BJ (cell line): ENCODE results near the gene PPP1R9A. TPM values are rescaled to one million over a fixed set of nuclear protein-coding genes. Genes with fewer than 3 reads are reported as not detected.

Experiments used
- CTCF ChIA-PET: fragments of 350-600 bp; formaldehyde crosslinking; extraction: SDS; loops from one replicate; lab custom pipeline; 2021; ENCODE audit warnings: antibody characterized with exemption, inconsistent platforms; lab: Yijun Ruan, JAX
- POLR2A ChIA-PET: fragments of 300-600 bp; sonication (Branson Sonifier 250); formaldehyde crosslinking; extraction: SDS; loops from one replicate; lab custom pipeline; 2021; ENCODE audit warnings: antibody characterized with exemption; lab: Charles Lee
- DNase-seq: peaks from one replicate; pipeline ENCODE4 v3.0.0-alpha.2; 2011; ENCODE audit warnings: low read depth
- H3K27me3 ChIP-seq: 2 replicates; pipeline ENCODE4 v1.6.0; 2011; ENCODE audit warnings: low read length; ENCODE audit not compliant: control insufficient read depth, insufficient read depth
- H3K36me3 ChIP-seq: 2 replicates; pipeline ENCODE4 v1.5.1; 2011; ENCODE audit warnings: low read length; ENCODE audit not compliant: control insufficient read depth, insufficient read depth
- H3K4me3 ChIP-seq: 2 replicates; pipeline ENCODE4 v1.5.1; 2011; ENCODE audit warnings: low read depth, mild to moderate bottlenecking, control low read depth, low read length
- polyA plus RNA-seq: library from polyadenylated mRNA; depleted of rRNA; stranded (reverse); fragments of >200 nt; gene quantifications from 2 replicates; pipeline ENCODE4 v1.2.3, GENCODE V29; 2011
- TF ChIP-seq, protein P1 (sequence below): IDR thresholded peaks from 2 replicates; pipeline ENCODE4 v1.5.1; 2011; ENCODE audit warnings: low read depth, mild to moderate bottlenecking, control low read depth, inconsistent platforms, low read length, moderate library complexity; ENCODE audit not compliant: insufficient read depth

Gene PPP1R9A
- polyA plus RNA-seq, 1 experiment = 0.09 TPM

DNA sequence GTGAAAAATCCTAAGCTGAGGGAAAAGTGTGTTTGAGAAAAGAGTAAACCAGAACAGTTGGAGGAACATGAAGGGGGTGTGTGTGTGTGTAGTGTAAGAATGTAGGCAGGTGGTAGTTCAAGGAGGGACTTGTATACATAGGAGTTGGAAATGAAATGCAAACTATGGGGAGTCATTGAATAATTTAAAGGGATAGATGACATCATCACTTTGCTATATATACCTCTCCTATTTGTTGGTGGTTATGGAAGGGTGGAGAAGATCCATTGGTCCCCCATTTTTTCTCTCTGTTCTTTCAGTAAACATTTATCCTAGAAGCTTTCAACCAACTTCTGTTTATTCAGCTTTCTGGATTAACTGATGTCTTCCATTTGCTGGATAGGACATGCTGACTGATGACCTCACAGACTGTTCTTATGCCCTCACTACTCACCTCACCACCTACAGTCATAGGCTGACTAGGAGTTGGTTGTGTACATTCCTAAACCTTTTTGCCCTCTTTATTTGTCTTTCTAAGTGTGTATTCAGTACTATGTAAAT lies 20.8 kb downstream of the PPP1R9A start:
- POLR2A ChIA-PET = no interaction called here
- H3K36me3 ChIP-seq = no peaks in the 10 kb centered on the region
- no peak for DNase-seq
- TF ChIP-seq, protein P1, sequence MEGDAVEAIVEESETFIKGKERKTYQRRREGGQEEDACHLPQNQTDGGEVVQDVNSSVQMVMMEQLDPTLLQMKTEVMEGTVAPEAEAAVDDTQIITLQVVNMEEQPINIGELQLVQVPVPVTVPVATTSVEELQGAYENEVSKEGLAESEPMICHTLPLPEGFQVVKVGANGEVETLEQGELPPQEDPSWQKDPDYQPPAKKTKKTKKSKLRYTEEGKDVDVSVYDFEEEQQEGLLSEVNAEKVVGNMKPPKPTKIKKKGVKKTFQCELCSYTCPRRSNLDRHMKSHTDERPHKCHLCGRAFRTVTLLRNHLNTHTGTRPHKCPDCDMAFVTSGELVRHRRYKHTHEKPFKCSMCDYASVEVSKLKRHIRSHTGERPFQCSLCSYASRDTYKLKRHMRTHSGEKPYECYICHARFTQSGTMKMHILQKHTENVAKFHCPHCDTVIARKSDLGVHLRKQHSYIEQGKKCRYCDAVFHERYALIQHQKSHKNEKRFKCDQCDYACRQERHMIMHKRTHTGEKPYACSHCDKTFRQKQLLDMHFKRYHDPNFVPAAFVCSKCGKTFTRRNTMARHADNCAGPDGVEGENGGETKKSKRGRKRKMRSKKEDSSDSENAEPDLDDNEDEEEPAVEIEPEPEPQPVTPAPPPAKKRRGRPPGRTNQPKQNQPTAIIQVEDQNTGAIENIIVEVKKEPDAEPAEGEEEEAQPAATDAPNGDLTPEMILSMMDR = no peak
- CTCF ChIA-PET = no interaction called here
- H3K4me3 ChIP-seq = no peak overlapping the region
- no peaks in the 10 kb centered on the region for H3K27me3 ChIP-seq

DNA sequence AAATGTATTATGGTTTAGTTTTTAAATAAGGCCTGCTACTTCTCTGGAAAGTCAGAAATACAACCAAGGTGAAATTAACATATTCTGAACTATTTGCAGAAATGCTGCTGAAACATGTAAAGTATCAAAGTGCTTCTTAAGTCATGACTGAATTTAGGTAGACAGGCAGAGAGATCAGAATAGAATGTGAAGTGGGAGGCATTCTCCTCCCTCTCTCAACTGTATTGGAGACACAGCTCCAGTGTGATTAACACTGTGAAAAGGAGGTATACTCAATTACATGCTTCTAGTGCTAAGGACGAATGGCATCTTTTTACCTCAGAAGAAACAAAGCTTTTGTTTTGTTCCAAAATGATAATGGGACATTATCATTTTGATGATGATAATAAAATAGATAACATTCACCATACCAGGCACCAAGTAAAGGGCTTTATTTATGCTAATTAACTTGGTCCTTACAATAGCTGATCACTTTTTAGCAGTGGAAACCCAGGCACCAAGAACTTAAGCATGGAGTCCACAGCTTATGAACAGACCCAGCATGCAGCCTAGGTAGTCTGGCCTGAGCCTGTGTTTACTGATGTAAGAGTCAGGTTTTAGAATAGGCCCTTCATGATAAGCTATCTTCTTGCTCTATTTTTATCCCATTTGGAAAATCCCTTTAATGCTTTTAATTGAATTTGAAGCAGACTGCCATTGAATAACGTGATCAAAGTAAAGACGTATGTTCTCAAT lies 26.0 kb downstream of the PPP1R9A start:
- no peak overlapping the region for H3K4me3 ChIP-seq
- DNase-seq = no peak
- no peaks in the 10 kb centered on the region for H3K36me3 ChIP-seq
- TF ChIP-seq, protein P1 = no peak
- POLR2A ChIA-PET = no interaction called here
- H3K27me3 ChIP-seq = no peaks in the 10 kb centered on the region
- CTCF ChIA-PET = no interaction called here

DNA sequence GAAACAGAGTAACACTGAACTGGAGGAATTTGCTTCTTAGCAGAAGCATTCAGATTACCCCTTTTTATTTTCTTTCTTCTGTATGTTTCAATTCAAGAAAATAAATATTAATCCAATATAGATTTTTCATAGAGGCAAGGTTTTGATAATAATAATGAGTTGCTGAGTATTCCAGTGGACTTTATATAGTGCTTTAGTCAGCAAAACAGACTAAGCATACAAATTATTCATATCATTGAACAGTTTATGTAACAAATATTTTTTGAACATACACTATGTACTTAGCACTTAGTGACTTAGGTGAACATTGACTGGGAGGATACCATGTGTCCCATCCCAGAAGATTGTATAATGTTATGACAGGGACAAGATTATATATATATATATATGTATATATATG lies 32.0 kb downstream of the PPP1R9A start:
- no peak for DNase-seq
- Histone ChIP-seq H3K4me3 (no peak overlapping the region), H3K27me3 (no peaks in the 10 kb centered on the region), H3K36me3 (no peaks in the 10 kb centered on the region)
- TF ChIP-seq, protein P1 = no peak
- ChIA-PET CTCF (no interaction called here), POLR2A (no interaction called here)

DNA sequence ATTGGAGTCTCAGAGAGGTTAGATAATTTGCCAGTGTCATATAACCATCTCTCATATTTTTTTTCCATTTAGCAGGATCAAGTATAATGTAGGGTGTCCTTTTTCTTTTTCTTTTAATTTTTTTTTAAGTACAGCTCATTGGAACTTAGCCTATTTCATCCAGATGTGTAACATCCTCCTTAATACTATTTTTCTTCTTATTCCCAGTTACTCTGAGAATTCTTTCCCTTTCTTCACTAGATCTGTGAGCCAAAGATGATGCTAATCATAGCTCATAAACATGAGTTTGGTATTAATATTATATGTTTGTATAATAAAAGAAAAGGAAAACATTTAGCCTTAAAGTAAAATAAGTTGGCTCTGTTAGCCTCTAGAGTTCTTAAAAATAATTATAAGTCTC lies 32.8 kb downstream of the PPP1R9A start:
- H3K27me3 ChIP-seq = no peaks in the 10 kb centered on the region
- DNase-seq = no peak
- no peak overlapping the region for H3K4me3 ChIP-seq
- POLR2A ChIA-PET = no interaction called here
- CTCF ChIA-PET = no interaction called here
- TF ChIP-seq, protein P1 = no peak
- H3K36me3 ChIP-seq = no peaks in the 10 kb centered on the region

DNA sequence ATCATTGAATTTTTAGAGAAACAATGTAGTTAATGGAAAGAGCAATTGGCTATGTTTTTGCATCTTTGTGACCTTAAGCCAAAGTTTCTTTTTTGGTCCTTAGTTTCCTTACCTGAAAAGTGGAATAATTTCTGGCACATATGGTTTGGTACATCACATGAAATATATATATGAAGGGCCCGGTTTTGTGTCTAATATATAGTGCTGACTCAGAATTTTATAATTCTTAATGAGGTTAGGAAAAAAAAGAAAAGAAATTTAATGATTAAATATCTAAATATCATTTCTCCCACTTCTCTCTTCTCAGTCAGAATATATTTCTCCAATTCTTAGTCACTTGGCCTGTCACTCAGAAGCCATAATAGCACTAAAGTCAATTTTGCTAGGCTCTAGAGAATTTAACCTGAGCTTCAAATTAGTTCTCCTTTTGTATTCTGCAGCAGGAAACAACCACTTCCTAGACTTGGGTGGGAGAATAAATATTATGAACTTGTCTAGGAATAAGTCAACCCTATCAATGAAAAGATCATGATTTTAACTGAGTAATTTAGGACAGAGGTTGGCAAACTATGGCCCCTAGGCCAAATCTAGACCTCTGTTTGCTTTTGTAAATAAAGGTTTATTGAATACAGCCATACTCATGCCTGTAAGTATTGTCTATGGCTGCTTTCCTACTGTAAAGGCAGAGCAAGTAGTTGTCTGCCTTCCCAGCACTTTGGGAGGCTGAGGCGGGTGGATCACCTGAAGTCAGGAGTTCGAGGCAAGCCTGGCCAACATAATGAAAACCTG lies 34.6 kb downstream of the PPP1R9A start:
- ChIA-PET CTCF (interaction anchor here (0.6 to 1.6 kb wide), 2 partner anchors 15 to 33 kb away, joined by 3 read pairs; no protein-coding TSS in a partner anchor), POLR2A (no interaction called here)
- DNase-seq = no peak
- TF ChIP-seq, protein P1 = no peak
- H3K36me3 ChIP-seq = no peaks in the 10 kb centered on the region
- H3K27me3 ChIP-seq = no peaks in the 10 kb centered on the region
- no peak overlapping the region for H3K4me3 ChIP-seq
